ENCODE data around the gene GAS5. TPM values are rescaled to one million over a fixed set of nuclear protein-coding genes. Genes with fewer than 3 reads are reported as not detected.

GAS5 gene
- total and polyA plus RNA-seq, 9 of the 15 experiments (the other 6 are each of a cell fraction or from before 2014, with no cell fraction given), result 565 to 1,860 (median 1,006) TPM

DNA sequence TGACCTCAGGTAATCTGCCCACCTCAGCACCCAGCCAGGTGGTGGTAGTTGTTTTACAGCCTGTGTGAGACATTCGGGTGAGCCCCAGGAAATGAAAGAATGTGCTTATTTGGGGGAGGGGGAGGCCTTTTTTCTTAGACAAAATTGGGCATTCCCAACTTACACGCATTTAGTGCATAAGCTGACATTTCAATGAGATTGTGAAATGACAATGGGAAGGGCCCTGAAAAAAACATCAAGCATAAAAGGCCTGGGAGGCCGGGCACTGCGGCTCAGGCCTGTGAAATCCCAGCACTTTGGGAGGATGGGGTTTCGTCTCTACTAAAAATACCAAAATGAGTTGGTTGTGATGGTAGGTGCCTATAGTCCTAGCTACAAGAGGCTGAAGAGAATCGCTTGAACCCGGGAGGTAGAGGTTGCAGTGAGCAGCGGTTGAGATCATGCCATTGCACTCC is 5.0 kb downstream of the GAS5 start:
- WGBS (ENCODE audit: insufficient coverage, low coverage, missing lambda C conversion rate), result 38% methylated on average over 8 of the region's 8 CpGs
- Histone ChIP-seq H3K27ac (ENCODE audit: extremely low read depth, low read depth, low read length) (peak overlapping the region; percentile 95; the same call in 2 of the 3 replicates), H3K4me1 (replicated peaks in 1 of 2; ENCODE audit: control insufficient read depth in 2 of 2, insufficient read depth in 2 of 2, low read length in 2 of 2) (peaks cover 0 to 9% of the 10 kb centered on the region in 2 experiments; a peak in 2 of 5 replicates), H3K79me2 (ENCODE audit: control insufficient read depth, insufficient read depth, low read length) (peaks cover 46% of the 10 kb centered on the region), H3K36me3 (ENCODE audit: control insufficient read depth, insufficient read depth, low read length) (peaks cover 72% of the 10 kb centered on the region), H2AFZ (ENCODE audit: low read depth, low read length) (no peak overlapping the region), H4K20me1 (replicated peaks; ENCODE audit: control insufficient read depth, insufficient read depth, low read length) (peaks cover 47% of the 10 kb centered on the region), H3K9me3 (replicated peaks; ENCODE audit: control insufficient read depth, insufficient read depth, low read depth, low read length) (no peaks in the 10 kb centered on the region), H3K27me3 (ENCODE audit: control insufficient read depth in 2 of 2, insufficient read depth in 2 of 2, low read length in 2 of 2) (no peaks in the 10 kb centered on the region; a peak in 1 of 5 replicates), H3K9me1 (ENCODE audit: control insufficient read depth, insufficient read depth, low read length) (peaks cover 2% of the 10 kb centered on the region), H3K9ac (ENCODE audit: insufficient read depth in 1 of 2, low read depth in 2 of 2, low read length in 2 of 2) (peak overlapping the region in 1 of 2 experiments; percentile 8; a peak in 2 of 4 replicates), H3K4me2 (ENCODE audit: insufficient read depth, low read length) (0 out of 2 replicates have a peak overlapping the region, but pooled peaks have one; percentile 3), H3K4me3 (no peak overlapping the region)
- CTCF ChIA-PET (ENCODE audit: low intra/inter-chr PET ratio), result no interaction called here
- intact Hi-C loops (cut with micrococcal nuclease), result no loop called here
- in situ Hi-C loops (cut with MboI), result no loop called here
- POLR2A ChIA-PET, result interaction anchor here (0.6 to 9.7 kb wide), 6 partner anchors 9 to 205 kb away, joined by 3 to 183 read pairs (median 5); no protein-coding TSS in a partner anchor
- DNase-seq (ENCODE audit: extremely low read depth in 1 of 4, low spot score in 3 of 4), result peak in 2 of 4 experiments; percentile 29 to 67
- FAIRE-seq, result no peak
- ATAC-seq, result peak; percentile 1
- BruUV-seq (replicated peaks), result no TSS peak
- TF ChIP-seq POLR2AphosphoS2 (IDR thresholded peaks at IDR 0.05; ENCODE audit: low read length), result peak; percentile 58
- TF ChIP-seq, protein P1, sequence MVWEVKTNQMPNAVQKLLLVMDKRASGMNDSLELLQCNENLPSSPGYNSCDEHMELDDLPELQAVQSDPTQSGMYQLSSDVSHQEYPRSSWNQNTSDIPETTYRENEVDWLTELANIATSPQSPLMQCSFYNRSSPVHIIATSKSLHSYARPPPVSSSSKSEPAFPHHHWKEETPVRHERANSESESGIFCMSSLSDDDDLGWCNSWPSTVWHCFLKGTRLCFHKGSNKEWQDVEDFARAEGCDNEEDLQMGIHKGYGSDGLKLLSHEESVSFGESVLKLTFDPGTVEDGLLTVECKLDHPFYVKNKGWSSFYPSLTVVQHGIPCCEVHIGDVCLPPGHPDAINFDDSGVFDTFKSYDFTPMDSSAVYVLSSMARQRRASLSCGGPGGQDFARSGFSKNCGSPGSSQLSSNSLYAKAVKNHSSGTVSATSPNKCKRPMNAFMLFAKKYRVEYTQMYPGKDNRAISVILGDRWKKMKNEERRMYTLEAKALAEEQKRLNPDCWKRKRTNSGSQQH (CRISPR knock-in tag; IDR thresholded peaks at IDR 0.05), result no peak
- TF ChIP-seq JUNB (CRISPR knock-in tag; conservative IDR thresholded peaks at IDR 0.05), result no peak
- TF ChIP-seq EZH2 (IDR thresholded peaks at IDR 0.05; ENCODE audit: borderline replicate concordance, low read depth, low read length), result no peak
- TF ChIP-seq POLR2A (conservative IDR thresholded peaks at IDR 0.05), result no peak; the same call in 1 of the 2 replicates
- TF ChIP-seq ADNP (tag; IDR thresholded peaks at IDR 0.05), result no peak
- no peak for TF ChIP-seq BCLAF1 (IDR thresholded peaks at IDR 0.05; ENCODE audit: borderline replicate concordance in 1 of 2, control insufficient read depth in 1 of 2, low read depth in 2 of 2, low read length in 1 of 2)
- TF ChIP-seq MTA1 (IDR thresholded peaks at IDR 0.05; ENCODE audit: borderline replicate concordance), result no peak
- no peak for TF ChIP-seq TBL1XR1 (IDR thresholded peaks at IDR 0.05; ENCODE audit: low read length in 2 of 2)
- TF ChIP-seq ZNF586 (CRISPR knock-in tag; conservative IDR thresholded peaks at IDR 0.05), result peak; percentile 31; the same call in 1 of the 2 replicates
- peak; percentile 83 for TF ChIP-seq SIRT6 (IDR thresholded peaks at IDR 0.05; ENCODE audit: low read depth, low read length)
- no peak for TF ChIP-seq ZNF23 (CRISPR knock-in tag; IDR thresholded peaks at IDR 0.05)
- TF ChIP-seq KLF1 (tag; IDR thresholded peaks at IDR 0.05), result no peak
- TF ChIP-seq ZNF395 (CRISPR knock-in tag; IDR thresholded peaks at IDR 0.05), result no peak; the same call in 1 of the 2 replicates
- TF ChIP-seq, protein P2, sequence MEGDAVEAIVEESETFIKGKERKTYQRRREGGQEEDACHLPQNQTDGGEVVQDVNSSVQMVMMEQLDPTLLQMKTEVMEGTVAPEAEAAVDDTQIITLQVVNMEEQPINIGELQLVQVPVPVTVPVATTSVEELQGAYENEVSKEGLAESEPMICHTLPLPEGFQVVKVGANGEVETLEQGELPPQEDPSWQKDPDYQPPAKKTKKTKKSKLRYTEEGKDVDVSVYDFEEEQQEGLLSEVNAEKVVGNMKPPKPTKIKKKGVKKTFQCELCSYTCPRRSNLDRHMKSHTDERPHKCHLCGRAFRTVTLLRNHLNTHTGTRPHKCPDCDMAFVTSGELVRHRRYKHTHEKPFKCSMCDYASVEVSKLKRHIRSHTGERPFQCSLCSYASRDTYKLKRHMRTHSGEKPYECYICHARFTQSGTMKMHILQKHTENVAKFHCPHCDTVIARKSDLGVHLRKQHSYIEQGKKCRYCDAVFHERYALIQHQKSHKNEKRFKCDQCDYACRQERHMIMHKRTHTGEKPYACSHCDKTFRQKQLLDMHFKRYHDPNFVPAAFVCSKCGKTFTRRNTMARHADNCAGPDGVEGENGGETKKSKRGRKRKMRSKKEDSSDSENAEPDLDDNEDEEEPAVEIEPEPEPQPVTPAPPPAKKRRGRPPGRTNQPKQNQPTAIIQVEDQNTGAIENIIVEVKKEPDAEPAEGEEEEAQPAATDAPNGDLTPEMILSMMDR (IDR thresholded peaks at IDR 0.05 in 2 of 3, conservative IDR thresholded peaks at IDR 0.05 in 1 of 3; ENCODE audit: insufficient read depth in 2 of 3, low read depth in 1 of 3, low read length in 3 of 3), result 0 out of 6 replicates have a peak, but pooled peaks of 1 of the 3 experiments have one; percentile 2
